NCI-H187 treated with DMSO at 0.1 percent for 48 hours (cell line): ENCODE results near the gene RIMBP2.

Experiments
- DNase-seq: peaks from one replicate; lab custom pipeline; 2025; lab: John Stamatoyannopoulos, UW

The RIMBP2 gene

GRCh38 chr12:130438243-130438620 lies 277.9 kb downstream of the RIMBP2 start:
- DNase-seq = no peak

- no peak for DNase-seq
Observed at GRCh38 chr12:130437555-130438242, 278.4 kb downstream of the RIMBP2 start.

- DNase-seq = no peak
Observed at GRCh38 chr12:130436741-130437501, 279.2 kb downstream of the RIMBP2 start.

- no peak for DNase-seq
Observed at GRCh38 chr12:130435826-130436225, 280.3 kb downstream of the RIMBP2 start.

GRCh38 chr12:130435331-130435730 lies 280.8 kb downstream of the RIMBP2 start:
- no peak for DNase-seq

- no peak for DNase-seq
Observed at GRCh38 chr12:130434560-130434959, 281.5 kb downstream of the RIMBP2 start.

- no peak for DNase-seq
Observed at GRCh38 chr12:130433834-130434233, 282.3 kb downstream of the RIMBP2 start.

GRCh38 chr12:130433411-130433810 lies 282.7 kb downstream of the RIMBP2 start:
- DNase-seq = no peak

GRCh38 chr12:130431176-130431575 lies 284.9 kb downstream of the RIMBP2 start:
- DNase-seq = no peak

GRCh38 chr12:130429656-130430505 lies 286.2 kb downstream of the RIMBP2 start:
- no peak for DNase-seq

GRCh38 chr12:130428116-130428515 lies 288.0 kb downstream of the RIMBP2 start:
- no peak for DNase-seq

- no peak for DNase-seq
Observed at GRCh38 chr12:130427381-130427887, 288.7 kb downstream of the RIMBP2 start.

- DNase-seq = no peak
Observed at GRCh38 chr12:130425698-130426245, 290.3 kb downstream of the RIMBP2 start.

- DNase-seq = no peak
Observed at GRCh38 chr12:130424858-130425697, 291.0 kb downstream of the RIMBP2 start.

- DNase-seq = no peak
Observed at GRCh38 chr12:130423991-130424857, 291.9 kb downstream of the RIMBP2 start.

- no peak for DNase-seq
Observed at GRCh38 chr12:130423136-130423535, 293.0 kb downstream of the RIMBP2 start.

GRCh38 chr12:130422676-130423075 lies 293.4 kb downstream of the RIMBP2 start:
- no peak for DNase-seq

- no peak for DNase-seq
Observed at GRCh38 chr12:130421896-130422295, 294.2 kb downstream of the RIMBP2 start.

- DNase-seq = no peak
Observed at GRCh38 chr12:130420071-130420470, 296.0 kb downstream of the RIMBP2 start.

GRCh38 chr12:130419116-130419515 lies 297.0 kb downstream of the RIMBP2 start:
- no peak for DNase-seq
